WTC11 (cell line): Measurements from ENCODE around the gene AFM. TPM values are rescaled to one million over a fixed set of nuclear protein-coding genes. Genes with fewer than 3 reads are reported as not detected.

Experiments used
- ATAC-seq: fragments of 200-7000 bp; cut with Tn5 transposase; 2 replicates; pipeline ENCODE4 v1.10.0; 2021; ENCODE audit warnings: mild to moderate bottlenecking, moderate library complexity
- CTCF ChIA-PET: fragments of 300-600 bp; sonication (Branson Sonifier 250); formaldehyde crosslinking; loops from one replicate; lab custom pipeline; 2021; ENCODE audit warnings: antibody characterized with exemption; lab: Charles Lee
- POLR2A ChIA-PET: fragments of 350-600 bp; sonication (Branson Sonifier 250); formaldehyde crosslinking; loops from one replicate; lab custom pipeline; 2021; ENCODE audit warnings: antibody characterized with exemption; lab: Charles Lee
- DNase-seq: peaks from one replicate; pipeline ENCODE4 v3.0.0; 2021; ENCODE audit warnings: low spot score
- H3K27ac Mint-ChIP-seq: 2 replicates; pipeline ENCODE4 v1.8.0; 2021; ENCODE audit warnings: mixed read lengths
- H3K27me3 Mint-ChIP-seq: 2 replicates; pipeline ENCODE4 v1.8.0; 2021; ENCODE audit warnings: low read depth, mild to moderate bottlenecking, moderate library complexity, mixed read lengths
- H3K36me3 Mint-ChIP-seq: 2 replicates; pipeline ENCODE4 v1.8.0; 2021; ENCODE audit warnings: mixed read lengths
- H3K4me1 Mint-ChIP-seq: 2 replicates; pipeline ENCODE4 v1.8.0; 2022; ENCODE audit warnings: mixed read lengths
- H3K4me3 Mint-ChIP-seq: 2 replicates; pipeline ENCODE4 v1.8.0; 2021; ENCODE audit warnings: mild to moderate bottlenecking, moderate library complexity, mixed read lengths
- H3K9me3 Mint-ChIP-seq: 2 replicates; pipeline ENCODE4 v1.8.0; 2021; ENCODE audit warnings: mixed read lengths
- AFF4 ChIP-seq: sonication (generic); formaldehyde crosslinking; IDR thresholded peaks from 2 replicates; pipeline ENCODE4 v1.8.1; 2023; ENCODE audit warnings: mild to moderate bottlenecking, missing genetic modification reagents, borderline replicate concordance
- ATF6 ChIP-seq: sonication (generic); formaldehyde crosslinking; IDR thresholded peaks from 2 replicates; pipeline ENCODE4 v1.8.1; 2023; ENCODE audit warnings: mild to moderate bottlenecking, missing genetic modification reagents
- CDX4 ChIP-seq: fragments of 250-450 bp; sonication (Bioruptor Pico); IDR thresholded peaks from 2 replicates; pipeline ENCODE4 v1.9.0; 2021; ENCODE audit warnings: moderate library complexity, mild to moderate bottlenecking, inconsistent platforms, borderline replicate concordance
- CREB1 ChIP-seq: sonication (generic); formaldehyde crosslinking; IDR thresholded peaks from 2 replicates; pipeline ENCODE4 v1.8.0; 2023; ENCODE audit warnings: mild to moderate bottlenecking, missing genetic modification reagents
- CREM ChIP-seq: sonication (generic); formaldehyde crosslinking; IDR thresholded peaks from 2 replicates; pipeline ENCODE4 v1.8.1; 2022; ENCODE audit warnings: mild to moderate bottlenecking, missing genetic modification reagents, moderate library complexity
- E2F4 ChIP-seq: sonication (generic); formaldehyde crosslinking; IDR thresholded peaks from 2 replicates; pipeline ENCODE4 v1.8.1; 2022; ENCODE audit warnings: low read depth, mild to moderate bottlenecking, moderate library complexity, missing genetic modification reagents, borderline replicate concordance
- FOXK1 ChIP-seq: sonication (generic); formaldehyde crosslinking; IDR thresholded peaks from 2 replicates; pipeline ENCODE4 v1.8.0; 2022; ENCODE audit warnings: mild to moderate bottlenecking, moderate library complexity, missing genetic modification reagents
- GRHL2 ChIP-seq: fragments of 250-450 bp; sonication (Bioruptor Pico); IDR thresholded peaks from 2 replicates; pipeline ENCODE4 v1.8.0; 2022; ENCODE audit warnings: mild to moderate bottlenecking, moderate library complexity; ENCODE audit not compliant: insufficient replicate concordance, severe bottlenecking
- GTF2I ChIP-seq: fragments of 250-450 bp; sonication (Bioruptor Pico); conservative IDR thresholded peaks from 2 replicates; pipeline ENCODE4 v1.4.0; 2021; ENCODE audit warnings: mild to moderate bottlenecking
- IRF1 ChIP-seq: sonication (generic); formaldehyde crosslinking; IDR thresholded peaks from 2 replicates; pipeline ENCODE4 v1.8.0; 2023; ENCODE audit warnings: missing genetic modification reagents
- NFE2L1 ChIP-seq: sonication (generic); formaldehyde crosslinking; IDR thresholded peaks from 2 replicates; pipeline ENCODE4 v1.8.1; 2023; ENCODE audit warnings: missing genetic modification reagents
- NFYB ChIP-seq: sonication (generic); formaldehyde crosslinking; conservative IDR thresholded peaks from 2 replicates; pipeline ENCODE4 v1.8.0; 2022; ENCODE audit warnings: low read depth, missing genetic modification reagents
- NR2C2 ChIP-seq: sonication (generic); formaldehyde crosslinking; IDR thresholded peaks from 2 replicates; pipeline ENCODE4 v1.8.0; 2022; ENCODE audit warnings: mild to moderate bottlenecking, missing genetic modification reagents
- USF1 ChIP-seq: sonication (generic); formaldehyde crosslinking; IDR thresholded peaks from 2 replicates; pipeline ENCODE4 v1.8.0; 2022; ENCODE audit warnings: mild to moderate bottlenecking, missing genetic modification reagents
- ZNF121 ChIP-seq: sonication (generic); formaldehyde crosslinking; IDR thresholded peaks from 2 replicates; pipeline ENCODE4 v1.8.0; 2023; ENCODE audit warnings: missing genetic modification reagents
- total RNA-seq: library from RNA; stranded (reverse); gene quantifications from 3 replicates; pipeline ENCODE4 v1.2.3, GENCODE V29; 2021

AFM gene
- total RNA-seq, 1 experiment from 2014 or later: not detected

- TF ChIP-seq IRF1 (no peak), AFF4 (CRISPR knock-in tag) (no peak), FOXK1 (CRISPR knock-in tag) (no peak), GTF2I (no peak), NR2C2 (no peak)
- TF ChIP-seq, all 79 proteins: peak for 0
Observed at GRCh38 chr4:73518340-73518739, 36.8 kb downstream of the AFM start (continued).

GRCh38 chr4:73520821-73521220 is 39.3 kb downstream of the AFM start:
- Mint-ChIP-seq H3K4me1 (peaks cover 21% of the 10 kb centered on the region), H3K9me3 (peaks cover 43% of the 10 kb centered on the region), H3K4me3 (no peak overlapping the region), H3K27ac (peak overlapping the region; percentile 28; the same call in 1 of the 2 replicates), H3K27me3 (no peaks in the 10 kb centered on the region), H3K36me3 (peaks cover 26% of the 10 kb centered on the region)
- DNase-seq (peak; percentile 30), ATAC-seq (peak; percentile 88)
- ChIA-PET POLR2A (no interaction called here), CTCF (interaction anchor here (0.9 to 3.3 kb wide), 5 partner anchors 53 to 344 kb away, joined by 3 to 18 read pairs (median 6); no protein-coding TSS in a partner anchor)
- TF ChIP-seq NFE2L1 (CRISPR knock-in tag) (peak; percentile 96), CREB1 (CRISPR knock-in tag) (no peak), USF1 (no peak)

GRCh38 chr4:73523126-73523525 is 41.6 kb downstream of the AFM start:
- ATAC-seq: no peak
- Mint-ChIP-seq H3K4me1 (peaks cover 21% of the 10 kb centered on the region), H3K27ac (no peak overlapping the region), H3K36me3 (peaks cover 20% of the 10 kb centered on the region), H3K9me3 (peaks cover 22% of the 10 kb centered on the region), H3K4me3 (no peak overlapping the region), H3K27me3 (no peaks in the 10 kb centered on the region)
- POLR2A ChIA-PET: no interaction called here
- TF ChIP-seq GRHL2 (CRISPR knock-in tag): no peak
- TF ChIP-seq E2F4 (CRISPR knock-in tag): no peak
- TF ChIP-seq ZNF121 (CRISPR knock-in tag): no peak
- CTCF ChIA-PET: no interaction called here
- DNase-seq: no peak

GRCh38 chr4:73525611-73526010 is 44.1 kb downstream of the AFM start:
- no peaks in the 10 kb centered on the region for H3K36me3 Mint-ChIP-seq
- ATAC-seq: no peak
- no peak overlapping the region for H3K27ac Mint-ChIP-seq
- no peaks in the 10 kb centered on the region for H3K27me3 Mint-ChIP-seq
- no peak for DNase-seq
- no peak overlapping the region for H3K4me3 Mint-ChIP-seq
- H3K9me3 Mint-ChIP-seq: no peaks in the 10 kb centered on the region
- no peak for TF ChIP-seq ATF6 (CRISPR knock-in tag)
- no peak for TF ChIP-seq CDX4 (CRISPR knock-in tag)
- TF ChIP-seq CREM: no peak
- TF ChIP-seq NFYB: no peak
- ChIA-PET POLR2A (no interaction called here), CTCF (no interaction called here)
- H3K4me1 Mint-ChIP-seq: peaks cover 15% of the 10 kb centered on the region
